GM23338 (cell line): ENCODE data around the gene USP48. TPM values are rescaled to one million over a fixed set of nuclear protein-coding genes. Genes with fewer than 3 reads are reported as not detected.
A peak's percentile ranks its signal among the peaks of the same experiment; 100 is the strongest.

Experiments used
- ATAC-seq: fragments of 200-7000 bp; cut with Tn5 transposase; 3 replicates; pipeline ENCODE4 v1.9.1; 2020
- DNase-seq: peaks from one replicate; pipeline ENCODE4 v3.0.0-alpha.2; 2015; ENCODE audit warnings: low spot score
- H2AFZ ChIP-seq: fragments of 200-600 bp; sonication (generic); 2 replicates; pipeline ENCODE4 v1.8.0; 2016; ENCODE audit warnings: antibody characterized with exemption, mild to moderate bottlenecking, moderate library complexity
- H3F3A ChIP-seq: fragments of 200-600 bp; sonication (generic); replicated peaks from 2 replicates; pipeline ENCODE4 v1.8.0; 2017; ENCODE audit warnings: antibody characterized with exemption, mixed run types, low read depth
- H3K27ac ChIP-seq: fragments of 200-600 bp; sonication (generic); 2 replicates; pipeline ENCODE4 v1.6.1; 2016; ENCODE audit warnings: low read depth
- H3K27me3 ChIP-seq: fragments of 200-600 bp; sonication (generic); 2 replicates; pipeline ENCODE4 v1.8.0; 2016; ENCODE audit warnings: mild to moderate bottlenecking, mixed run types, moderate library complexity; ENCODE audit not compliant: insufficient read depth
- H3K36me3 ChIP-seq: fragments of 200-600 bp; sonication (generic); 2 replicates; pipeline ENCODE4 v1.8.0; 2016; ENCODE audit warnings: mild to moderate bottlenecking; ENCODE audit not compliant: insufficient read depth
- H3K4me1 ChIP-seq: fragments of 200-600 bp; sonication (generic); 2 replicates; pipeline ENCODE4 v1.8.0; 2016; ENCODE audit warnings: mild to moderate bottlenecking, moderate library complexity; ENCODE audit not compliant: insufficient read depth
- H3K4me2 ChIP-seq: fragments of 200-600 bp; sonication (generic); 2 replicates; pipeline ENCODE4 v1.7.1; 2017; ENCODE audit warnings: mixed run types
- H3K4me3 ChIP-seq: fragments of 200-600 bp; sonication (generic); 2 replicates; pipeline ENCODE4 v1.6.1; 2016; ENCODE audit warnings: mixed run types
- H3K79me2 ChIP-seq: fragments of 200-600 bp; sonication (generic); replicated peaks from 2 replicates; pipeline ENCODE4 v1.8.0; 2017; ENCODE audit warnings: mild to moderate bottlenecking; ENCODE audit not compliant: insufficient read depth
- H3K9me2 ChIP-seq: fragments of 200-600 bp; sonication (generic); 2 replicates; pipeline ENCODE4 v1.8.0; 2017; ENCODE audit not compliant: insufficient read depth
- H4K20me1 ChIP-seq: fragments of 200-600 bp; sonication (generic); replicated peaks from 2 replicates; pipeline ENCODE4 v1.8.0; 2017; ENCODE audit warnings: mild to moderate bottlenecking; ENCODE audit not compliant: insufficient read depth
- H3K27ac Mint-ChIP-seq: 2 replicates; pipeline ENCODE4 v1.8.0; 2020; ENCODE audit warnings: inconsistent platforms, mild to moderate bottlenecking, moderate library complexity, mixed read lengths
- H3K27me3 Mint-ChIP-seq: 3 replicates; pipeline ENCODE4 v1.8.0; 2022; ENCODE audit warnings: low read depth, mild to moderate bottlenecking, moderate library complexity, mixed read lengths, inconsistent platforms; ENCODE audit not compliant: insufficient read depth, poor library complexity
- H3K36me3 Mint-ChIP-seq: 3 replicates; pipeline ENCODE4 v1.8.0; 2021; ENCODE audit warnings: low read depth, mild to moderate bottlenecking, inconsistent platforms, moderate library complexity, mixed read lengths
- H3K4me1 Mint-ChIP-seq: 3 replicates; pipeline ENCODE4 v1.8.0; 2020; ENCODE audit warnings: mild to moderate bottlenecking, inconsistent platforms, mixed read lengths
- H3K4me3 Mint-ChIP-seq: 3 replicates; pipeline ENCODE4 v1.8.0; 2021; ENCODE audit warnings: moderate library complexity, mild to moderate bottlenecking, inconsistent platforms, mixed read lengths
- H3K9me3 Mint-ChIP-seq: 3 replicates; pipeline ENCODE4 v1.8.0; 2020; ENCODE audit warnings: moderate library complexity, mild to moderate bottlenecking, inconsistent platforms, mixed read lengths
- EZH2 ChIP-seq: fragments of 200-600 bp; sonication (generic); IDR thresholded peaks from one replicate; pipeline ENCODE4 v1.8.0; 2017; ENCODE audit warnings: antibody characterized with exemption, mild to moderate bottlenecking, low read depth; ENCODE audit not compliant: unreplicated experiment
- EZH2phosphoT487 ChIP-seq: fragments of 200-600 bp; sonication (generic); IDR thresholded peaks from one replicate; pipeline ENCODE4 v1.8.1; 2018; ENCODE audit warnings: antibody characterized with exemption; ENCODE audit not compliant: unreplicated experiment
- NANOG ChIP-seq: IDR thresholded peaks from 2 replicates; pipeline ENCODE4 v1.6.1; 2016; ENCODE audit warnings: antibody characterized with exemption, borderline replicate concordance
- POLR2AphosphoS5 ChIP-seq: IDR thresholded peaks from 2 replicates; pipeline ENCODE4 v1.6.1; 2016; ENCODE audit warnings: antibody characterized with exemption, low read depth
- REST ChIP-seq: IDR thresholded peaks from one replicate; pipeline ENCODE4 v1.6.1; 2018; ENCODE audit warnings: antibody characterized with exemption; ENCODE audit not compliant: unreplicated experiment
- ZNF331 ChIP-seq: fragments of 250-450 bp; sonication (Bioruptor Pico); IDR thresholded peaks from 2 replicates; pipeline ENCODE4 v1.5.0; 2020; ENCODE audit warnings: low read depth, mild to moderate bottlenecking, moderate library complexity
- polyA plus RNA-seq: library from polyadenylated mRNA; unstranded; fragments of >200 nt; fragmentation: Nextera tagmentation; extraction: Ambion mirVana; gene quantifications from 2 replicates; pipeline ENCODE4 v1.2.1, GENCODE V29; 2016
- total RNA-seq: library from RNA; depleted of rRNA; stranded (reverse); fragments of >200 nt; shearing (Covaris generic); gene quantifications from 2 replicates; pipeline ENCODE4 v1.2.3, GENCODE V29; 2014
- TF ChIP-seq, protein P1 (sequence below), 2 experiments: fragments of 200-600 bp in 1 of 2; sonication (generic) in 1 of 2; conservative IDR thresholded peaks; 2 replicates each; pipeline versions ENCODE4 v1.5.1 to v1.6.1; 2016 to 2017; ENCODE audit warnings: antibody characterized with exemption in 2 of 2, low read depth in 2 of 2, mild to moderate bottlenecking in 2 of 2, moderate library complexity in 1 of 2
- TF ChIP-seq, protein P2 (sequence below): fragments of 250-450 bp; sonication (Bioruptor Pico); IDR thresholded peaks from 2 replicates; pipeline ENCODE4 v1.5.0; 2020; ENCODE audit warnings: mild to moderate bottlenecking, moderate library complexity

Gene USP48
- total and polyA plus RNA-seq, 2 experiments from 2014 or later: 85.9 to 151 TPM

DNA sequence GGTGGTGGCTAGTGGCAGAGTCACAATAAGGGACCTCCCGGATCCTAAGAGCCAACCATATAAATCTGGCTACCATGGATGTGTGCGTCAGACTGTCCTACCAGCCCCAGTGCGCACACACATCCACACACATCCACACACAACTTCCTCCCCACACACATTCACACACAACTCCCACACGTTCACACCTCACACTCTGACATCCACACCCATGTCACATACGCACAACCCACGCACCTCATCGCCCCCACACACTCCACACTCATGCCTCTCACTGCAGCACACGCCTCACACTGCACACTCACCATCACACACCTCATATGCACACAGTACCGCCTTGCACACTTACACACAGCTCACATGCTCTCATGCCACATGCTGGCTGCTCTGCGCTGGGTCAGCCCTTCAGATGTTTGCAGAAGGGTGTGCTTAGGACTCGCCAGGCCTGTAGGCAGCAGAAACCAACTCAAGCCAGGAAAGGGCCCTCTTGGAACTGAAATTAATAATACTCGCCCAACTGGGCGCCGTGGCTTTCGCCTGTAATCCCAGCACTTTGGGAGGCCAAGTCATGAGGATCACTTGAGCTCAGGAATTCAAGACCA is 32.1 kb upstream of the USP48 start:
- peaks cover 17% of the 10 kb centered on the region for H3K4me1 Mint-ChIP-seq
- Histone ChIP-seq H3K4me1 (peaks cover 3% of the 10 kb centered on the region; the same call in 1 of the 2 replicates), H3K27me3 (peaks cover 5% of the 10 kb centered on the region; the same call in 1 of the 2 replicates), H3K79me2 (no peaks in the 10 kb centered on the region), H3F3A (peaks cover 16% of the 10 kb centered on the region; the same call in 1 of the 2 replicates), H3K36me3 (no peaks in the 10 kb centered on the region), H2AFZ (peak overlapping the region; percentile 85; the same call in 1 of the 2 replicates), H3K27ac (no peak overlapping the region), H4K20me1 (no peaks in the 10 kb centered on the region), H3K4me3 (peak overlapping the region; percentile 61; the same call in 1 of the 2 replicates), H3K4me2 (peak overlapping the region; percentile 68; the same call in 1 of the 2 replicates), H3K9me2 (no peaks in the 10 kb centered on the region)
- TF ChIP-seq ZNF331 (CRISPR knock-in tag): no peak
- TF ChIP-seq EZH2phosphoT487: no peak
- TF ChIP-seq NANOG: no peak
- TF ChIP-seq, protein P1, sequence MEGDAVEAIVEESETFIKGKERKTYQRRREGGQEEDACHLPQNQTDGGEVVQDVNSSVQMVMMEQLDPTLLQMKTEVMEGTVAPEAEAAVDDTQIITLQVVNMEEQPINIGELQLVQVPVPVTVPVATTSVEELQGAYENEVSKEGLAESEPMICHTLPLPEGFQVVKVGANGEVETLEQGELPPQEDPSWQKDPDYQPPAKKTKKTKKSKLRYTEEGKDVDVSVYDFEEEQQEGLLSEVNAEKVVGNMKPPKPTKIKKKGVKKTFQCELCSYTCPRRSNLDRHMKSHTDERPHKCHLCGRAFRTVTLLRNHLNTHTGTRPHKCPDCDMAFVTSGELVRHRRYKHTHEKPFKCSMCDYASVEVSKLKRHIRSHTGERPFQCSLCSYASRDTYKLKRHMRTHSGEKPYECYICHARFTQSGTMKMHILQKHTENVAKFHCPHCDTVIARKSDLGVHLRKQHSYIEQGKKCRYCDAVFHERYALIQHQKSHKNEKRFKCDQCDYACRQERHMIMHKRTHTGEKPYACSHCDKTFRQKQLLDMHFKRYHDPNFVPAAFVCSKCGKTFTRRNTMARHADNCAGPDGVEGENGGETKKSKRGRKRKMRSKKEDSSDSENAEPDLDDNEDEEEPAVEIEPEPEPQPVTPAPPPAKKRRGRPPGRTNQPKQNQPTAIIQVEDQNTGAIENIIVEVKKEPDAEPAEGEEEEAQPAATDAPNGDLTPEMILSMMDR (conservative IDR thresholded peaks at IDR 0.05; ENCODE audit: low read depth in 2 of 2): no peak
- TF ChIP-seq EZH2: no peak
- TF ChIP-seq REST: no peak
- no peak for TF ChIP-seq POLR2AphosphoS5
- TF ChIP-seq, protein P2, sequence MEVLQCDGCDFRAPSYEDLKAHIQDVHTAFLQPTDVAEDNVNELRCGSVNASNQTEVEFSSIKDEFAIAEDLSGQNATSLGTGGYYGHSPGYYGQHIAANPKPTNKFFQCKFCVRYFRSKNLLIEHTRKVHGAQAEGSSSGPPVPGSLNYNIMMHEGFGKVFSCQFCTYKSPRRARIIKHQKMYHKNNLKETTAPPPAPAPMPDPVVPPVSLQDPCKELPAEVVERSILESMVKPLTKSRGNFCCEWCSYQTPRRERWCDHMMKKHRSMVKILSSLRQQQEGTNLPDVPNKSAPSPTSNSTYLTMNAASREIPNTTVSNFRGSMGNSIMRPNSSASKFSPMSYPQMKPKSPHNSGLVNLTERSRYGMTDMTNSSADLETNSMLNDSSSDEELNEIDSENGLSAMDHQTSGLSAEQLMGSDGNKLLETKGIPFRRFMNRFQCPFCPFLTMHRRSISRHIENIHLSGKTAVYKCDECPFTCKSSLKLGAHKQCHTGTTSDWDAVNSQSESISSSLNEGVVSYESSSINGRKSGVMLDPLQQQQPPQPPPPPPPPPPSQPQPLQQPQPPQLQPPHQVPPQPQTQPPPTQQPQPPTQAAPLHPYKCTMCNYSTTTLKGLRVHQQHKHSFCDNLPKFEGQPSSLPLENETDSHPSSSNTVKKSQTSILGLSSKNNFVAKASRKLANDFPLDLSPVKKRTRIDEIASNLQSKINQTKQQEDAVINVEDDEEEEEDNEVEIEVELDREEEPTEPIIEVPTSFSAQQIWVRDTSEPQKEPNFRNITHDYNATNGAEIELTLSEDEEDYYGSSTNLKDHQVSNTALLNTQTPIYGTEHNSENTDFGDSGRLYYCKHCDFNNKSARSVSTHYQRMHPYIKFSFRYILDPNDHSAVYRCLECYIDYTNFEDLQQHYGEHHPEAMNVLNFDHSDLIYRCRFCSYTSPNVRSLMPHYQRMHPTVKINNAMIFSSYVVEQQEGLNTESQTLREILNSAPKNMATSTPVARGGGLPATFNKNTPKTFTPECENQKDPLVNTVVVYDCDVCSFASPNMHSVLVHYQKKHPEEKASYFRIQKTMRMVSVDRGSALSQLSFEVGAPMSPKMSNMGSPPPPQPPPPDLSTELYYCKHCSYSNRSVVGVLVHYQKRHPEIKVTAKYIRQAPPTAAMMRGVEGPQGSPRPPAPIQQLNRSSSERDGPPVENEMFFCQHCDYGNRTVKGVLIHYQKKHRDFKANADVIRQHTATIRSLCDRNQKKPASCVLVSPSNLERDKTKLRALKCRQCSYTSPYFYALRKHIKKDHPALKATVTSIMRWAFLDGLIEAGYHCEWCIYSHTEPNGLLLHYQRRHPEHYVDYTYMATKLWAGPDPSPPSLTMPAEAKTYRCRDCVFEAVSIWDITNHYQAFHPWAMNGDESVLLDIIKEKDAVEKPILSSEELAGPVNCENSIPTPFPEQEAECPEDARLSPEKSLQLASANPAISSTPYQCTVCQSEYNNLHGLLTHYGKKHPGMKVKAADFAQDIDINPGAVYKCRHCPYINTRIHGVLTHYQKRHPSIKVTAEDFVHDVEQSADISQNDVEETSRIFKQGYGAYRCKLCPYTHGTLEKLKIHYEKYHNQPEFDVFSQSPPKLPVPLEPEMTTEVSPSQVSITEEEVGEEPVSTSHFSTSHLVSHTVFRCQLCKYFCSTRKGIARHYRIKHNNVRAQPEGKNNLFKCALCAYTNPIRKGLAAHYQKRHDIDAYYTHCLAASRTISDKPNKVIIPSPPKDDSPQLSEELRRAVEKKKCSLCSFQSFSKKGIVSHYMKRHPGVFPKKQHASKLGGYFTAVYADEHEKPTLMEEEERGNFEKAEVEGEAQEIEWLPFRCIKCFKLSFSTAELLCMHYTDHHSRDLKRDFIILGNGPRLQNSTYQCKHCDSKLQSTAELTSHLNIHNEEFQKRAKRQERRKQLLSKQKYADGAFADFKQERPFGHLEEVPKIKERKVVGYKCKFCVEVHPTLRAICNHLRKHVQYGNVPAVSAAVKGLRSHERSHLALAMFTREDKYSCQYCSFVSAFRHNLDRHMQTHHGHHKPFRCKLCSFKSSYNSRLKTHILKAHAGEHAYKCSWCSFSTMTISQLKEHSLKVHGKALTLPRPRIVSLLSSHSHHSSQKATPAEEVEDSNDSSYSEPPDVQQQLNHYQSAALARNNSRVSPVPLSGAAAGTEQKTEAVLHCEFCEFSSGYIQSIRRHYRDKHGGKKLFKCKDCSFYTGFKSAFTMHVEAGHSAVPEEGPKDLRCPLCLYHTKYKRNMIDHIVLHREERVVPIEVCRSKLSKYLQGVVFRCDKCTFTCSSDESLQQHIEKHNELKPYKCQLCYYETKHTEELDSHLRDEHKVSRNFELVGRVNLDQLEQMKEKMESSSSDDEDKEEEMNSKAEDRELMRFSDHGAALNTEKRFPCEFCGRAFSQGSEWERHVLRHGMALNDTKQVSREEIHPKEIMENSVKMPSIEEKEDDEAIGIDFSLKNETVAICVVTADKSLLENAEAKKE (CRISPR knock-in tag): no peak
- H3K27me3 Mint-ChIP-seq: peaks cover 4% of the 10 kb centered on the region
- H3K27ac Mint-ChIP-seq: no peak overlapping the region
- ATAC-seq (no peak), DNase-seq (no peak)
- H3K36me3 Mint-ChIP-seq: no peaks in the 10 kb centered on the region
- no peaks in the 10 kb centered on the region; the same call in 2 of the 3 replicates for H3K9me3 Mint-ChIP-seq
- H3K4me3 Mint-ChIP-seq: peak overlapping the region; percentile 53
